ENCODE results near the gene CAPRIN1. TPM values are rescaled to one million over a fixed set of nuclear protein-coding genes. Genes with fewer than 3 reads are reported as not detected.

CAPRIN1 gene
- total RNA-seq, 3 donors from 2014 or later, result 148 to 198 (median 167) TPM

DNA sequence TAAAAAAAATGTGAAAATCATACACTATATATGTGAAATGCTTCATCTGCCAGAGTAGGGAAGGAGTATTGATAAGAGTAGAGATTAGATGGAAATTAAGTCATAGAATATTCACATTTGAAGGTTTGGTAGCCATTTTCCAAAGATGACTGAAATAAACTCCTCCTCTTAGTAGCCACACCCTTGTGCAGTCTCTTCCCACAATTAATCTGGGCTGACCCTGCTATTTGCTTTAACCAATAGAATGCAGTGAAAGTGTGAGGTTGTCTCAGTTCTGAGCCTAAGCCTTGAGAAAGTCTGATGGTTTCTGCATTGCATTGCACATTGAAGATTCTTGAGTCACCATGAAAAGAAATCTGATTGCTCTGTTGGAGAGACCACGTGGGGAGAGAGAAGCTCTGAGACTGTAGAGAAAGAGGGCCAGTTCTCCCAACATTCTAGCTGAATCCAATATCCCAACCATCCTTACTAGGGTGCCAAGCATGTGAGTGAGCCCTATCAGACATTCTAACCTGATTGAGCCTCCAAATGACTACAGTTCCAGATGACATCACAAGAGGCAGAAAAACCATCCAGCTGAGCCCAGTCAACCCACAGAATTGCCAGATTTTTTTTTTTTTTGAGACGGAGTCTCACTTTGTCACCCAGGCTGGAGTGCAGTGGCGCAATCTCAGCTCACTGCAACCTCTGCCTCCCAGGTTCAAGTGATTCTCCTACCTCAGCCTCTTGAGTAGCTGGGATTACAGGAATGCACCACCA, 29.4 kb upstream of the CAPRIN1 start:
- H3K27me3 ChIP-seq, result no peaks in the 10 kb centered on the region
- H3K4me1 ChIP-seq, result no peaks in the 10 kb centered on the region
- no peak overlapping the region for H3K4me3 ChIP-seq
- no peak for TF ChIP-seq POLR2A (IDR thresholded peaks at IDR 0.05)
- TF ChIP-seq, protein P1, sequence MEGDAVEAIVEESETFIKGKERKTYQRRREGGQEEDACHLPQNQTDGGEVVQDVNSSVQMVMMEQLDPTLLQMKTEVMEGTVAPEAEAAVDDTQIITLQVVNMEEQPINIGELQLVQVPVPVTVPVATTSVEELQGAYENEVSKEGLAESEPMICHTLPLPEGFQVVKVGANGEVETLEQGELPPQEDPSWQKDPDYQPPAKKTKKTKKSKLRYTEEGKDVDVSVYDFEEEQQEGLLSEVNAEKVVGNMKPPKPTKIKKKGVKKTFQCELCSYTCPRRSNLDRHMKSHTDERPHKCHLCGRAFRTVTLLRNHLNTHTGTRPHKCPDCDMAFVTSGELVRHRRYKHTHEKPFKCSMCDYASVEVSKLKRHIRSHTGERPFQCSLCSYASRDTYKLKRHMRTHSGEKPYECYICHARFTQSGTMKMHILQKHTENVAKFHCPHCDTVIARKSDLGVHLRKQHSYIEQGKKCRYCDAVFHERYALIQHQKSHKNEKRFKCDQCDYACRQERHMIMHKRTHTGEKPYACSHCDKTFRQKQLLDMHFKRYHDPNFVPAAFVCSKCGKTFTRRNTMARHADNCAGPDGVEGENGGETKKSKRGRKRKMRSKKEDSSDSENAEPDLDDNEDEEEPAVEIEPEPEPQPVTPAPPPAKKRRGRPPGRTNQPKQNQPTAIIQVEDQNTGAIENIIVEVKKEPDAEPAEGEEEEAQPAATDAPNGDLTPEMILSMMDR (IDR thresholded peaks at IDR 0.05), result no peak
- TF ChIP-seq POLR2AphosphoS5 (IDR thresholded peaks at IDR 0.05), result no peak
- peaks cover 12% of the 10 kb centered on the region in 2 donors for H3K9me3 ChIP-seq
- intact Hi-C loops (cut with DNase I; ENCODE audit: low total_unique reads), result no loop called here
- no peak overlapping the region for H3K27ac ChIP-seq
- DNase-seq (ENCODE audit: low spot score in 2 of 2), result no peak
- H3K36me3 ChIP-seq, result no peaks in the 10 kb centered on the region

DNA sequence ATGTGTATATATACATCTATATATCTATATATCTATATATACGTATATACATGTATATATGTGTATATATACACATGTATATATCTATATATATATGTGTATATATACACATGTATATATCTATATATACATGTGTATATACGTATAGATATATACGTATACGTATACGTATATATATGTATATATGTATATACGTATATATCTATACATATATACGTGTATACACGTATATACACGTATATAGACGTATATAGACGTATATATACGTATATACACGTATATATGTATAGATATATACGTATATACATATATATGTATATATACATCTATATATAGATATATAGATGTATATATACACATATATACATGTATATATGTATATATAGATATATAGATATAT, 25.1 kb upstream of the CAPRIN1 start:
- intact Hi-C loops (cut with DNase I; ENCODE audit: low total_unique reads), result no loop called here
- no peaks in the 10 kb centered on the region for H3K27me3 ChIP-seq
- no peak for TF ChIP-seq POLR2A (IDR thresholded peaks at IDR 0.05)
- TF ChIP-seq, protein P1 (IDR thresholded peaks at IDR 0.05), result no peak
- no peak for TF ChIP-seq POLR2AphosphoS5 (IDR thresholded peaks at IDR 0.05)
- no peak for DNase-seq (ENCODE audit: low spot score in 2 of 2)
- H3K27ac ChIP-seq, result no peak overlapping the region
- H3K9me3 ChIP-seq, result peaks cover 12% of the 10 kb centered on the region in 2 donors
- H3K4me3 ChIP-seq, result no peak overlapping the region
- H3K4me1 ChIP-seq, result no peaks in the 10 kb centered on the region
- no peaks in the 10 kb centered on the region for H3K36me3 ChIP-seq

DNA sequence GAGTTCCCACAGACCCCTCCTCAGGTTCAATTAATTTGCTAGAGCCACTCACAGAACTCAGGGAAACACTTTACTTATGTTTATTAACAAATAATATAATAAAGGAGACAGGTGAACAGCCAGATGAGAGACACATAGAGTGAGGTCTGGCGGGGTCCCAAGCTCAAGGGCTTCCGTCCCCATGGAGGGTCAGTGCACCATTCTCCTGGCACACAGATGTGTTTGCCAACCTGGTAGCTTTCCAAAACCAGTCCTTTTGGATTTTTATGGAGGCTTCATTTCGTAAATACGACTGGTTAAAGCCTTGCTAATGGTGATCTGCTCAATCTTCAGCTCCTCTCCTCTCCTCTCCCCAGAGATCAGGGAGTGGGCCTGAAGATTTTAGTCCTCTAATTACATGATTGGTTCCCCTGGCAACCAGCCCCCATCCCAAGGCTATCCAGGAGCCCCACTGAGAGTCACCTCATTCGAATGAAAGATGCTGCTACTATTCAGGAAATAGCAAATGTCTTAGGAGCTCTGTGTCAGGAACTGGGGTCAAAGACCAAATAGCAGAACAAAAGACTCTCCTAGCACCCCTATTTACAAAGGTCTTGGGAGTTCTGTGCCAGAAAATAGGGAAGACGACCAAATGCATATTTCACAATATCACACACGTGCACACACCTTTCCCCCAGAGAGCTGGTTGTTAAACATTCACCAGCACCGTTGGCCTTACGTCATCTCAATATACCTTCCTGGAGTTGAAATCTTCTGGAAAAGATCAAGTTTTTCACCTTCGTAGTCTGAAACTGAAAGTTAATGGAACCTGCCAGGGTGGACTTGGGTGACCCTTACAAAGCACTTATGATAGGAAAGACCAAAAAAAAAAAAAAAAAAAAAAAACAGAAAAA, 23.8 kb upstream of the CAPRIN1 start:
- Histone ChIP-seq H3K27me3 (no peaks in the 10 kb centered on the region), H3K4me1 (no peaks in the 10 kb centered on the region), H3K27ac (no peak overlapping the region), H3K4me3 (no peak overlapping the region), H3K9me3 (peaks cover 2 to 3% of the 10 kb centered on the region in 2 donors), H3K36me3 (no peaks in the 10 kb centered on the region)
- TF ChIP-seq, protein P1 (IDR thresholded peaks at IDR 0.05), result no peak
- TF ChIP-seq POLR2AphosphoS5 (IDR thresholded peaks at IDR 0.05) (no peak), POLR2A (IDR thresholded peaks at IDR 0.05) (no peak)
- intact Hi-C loops (cut with DNase I; ENCODE audit: low total_unique reads), result no loop called here
- DNase-seq (ENCODE audit: low spot score in 2 of 2), result no peak

DNA sequence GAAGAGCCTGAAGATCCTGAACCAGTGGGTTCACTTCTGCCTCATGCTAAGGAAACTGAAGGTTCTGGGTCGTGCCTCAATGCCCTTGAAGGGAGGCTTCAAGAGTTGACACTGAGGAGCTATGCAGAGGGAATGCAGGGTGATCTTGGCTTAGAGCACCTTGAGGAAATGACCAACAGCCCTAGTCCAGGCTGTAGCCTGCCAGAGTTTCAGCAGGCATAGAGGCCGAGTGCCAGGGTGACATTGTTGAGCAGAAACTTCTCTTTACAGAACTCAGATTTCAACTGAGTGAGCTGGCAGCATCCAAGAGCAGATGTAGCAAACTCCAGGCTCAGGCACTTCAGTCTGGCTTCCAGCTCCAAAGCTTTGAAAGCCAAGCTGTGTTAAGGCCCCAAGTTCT, 23.1 kb upstream of the CAPRIN1 start:
- no peak for TF ChIP-seq POLR2A (IDR thresholded peaks at IDR 0.05)
- TF ChIP-seq, protein P1 (IDR thresholded peaks at IDR 0.05), result no peak
- TF ChIP-seq POLR2AphosphoS5 (IDR thresholded peaks at IDR 0.05), result no peak
- H3K4me3 ChIP-seq, result no peak overlapping the region
- DNase-seq (ENCODE audit: low spot score in 2 of 2), result no peak
- intact Hi-C loops (cut with DNase I; ENCODE audit: low total_unique reads), result no loop called here
- H3K27ac ChIP-seq, result peak overlapping the region; percentile 4 to 7
- no peaks in the 10 kb centered on the region for H3K9me3 ChIP-seq
- H3K27me3 ChIP-seq, result no peaks in the 10 kb centered on the region
- no peaks in the 10 kb centered on the region for H3K36me3 ChIP-seq
- H3K4me1 ChIP-seq, result no peaks in the 10 kb centered on the region

DNA sequence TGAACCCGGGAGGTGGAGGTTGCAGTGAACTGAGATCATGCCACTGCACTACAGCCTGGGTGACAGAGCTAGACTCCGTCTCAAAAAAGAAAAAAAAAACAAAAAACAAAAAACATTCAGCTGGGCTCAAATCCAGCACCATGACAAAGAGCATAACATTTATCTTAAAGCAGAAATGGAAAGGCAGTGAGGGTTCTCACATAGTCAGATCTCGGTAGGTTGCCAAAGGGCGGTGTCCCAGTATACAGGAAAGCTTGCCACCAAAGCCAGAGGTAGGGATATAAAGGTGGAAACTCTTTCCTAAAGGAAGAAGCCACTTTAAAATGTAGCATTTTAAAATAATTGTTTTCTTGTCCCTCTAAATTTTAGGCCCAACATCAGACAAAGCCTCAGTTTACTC, 22.4 kb upstream of the CAPRIN1 start:
- Histone ChIP-seq H3K4me1 (no peaks in the 10 kb centered on the region), H3K27ac (no peak overlapping the region), H3K36me3 (no peaks in the 10 kb centered on the region), H3K27me3 (no peaks in the 10 kb centered on the region), H3K4me3 (no peak overlapping the region), H3K9me3 (no peaks in the 10 kb centered on the region)
- TF ChIP-seq POLR2AphosphoS5 (IDR thresholded peaks at IDR 0.05) (no peak), POLR2A (IDR thresholded peaks at IDR 0.05) (no peak)
- TF ChIP-seq, protein P1 (IDR thresholded peaks at IDR 0.05), result no peak
- DNase-seq (ENCODE audit: low spot score in 2 of 2), result no peak
- intact Hi-C loops (cut with DNase I; ENCODE audit: low total_unique reads), result no loop called here
